Aorta (tissue), 5 donors: ENCODE data around the gene RNF224. TPM values are rescaled to one million over a fixed set of nuclear protein-coding genes. Genes with fewer than 3 reads are reported as not detected.

Experiments used
- ATAC-seq: fragments of 200-7000 bp; cut with Tn5 transposase; one replicate; pipeline ENCODE4 v1.9.1; 2022; ENCODE audit warnings: moderate library complexity; ENCODE audit not compliant: low FRiP score
- DNase-seq, 2 donors: peaks; one replicate each; pipeline ENCODE4 v3.0.0-alpha.2; 2020
- H3K27ac ChIP-seq, 2 donors: one replicate each; pipeline ENCODE4 v1.5.1; 2013; ENCODE audit warnings: low read length in 2 of 2, mild to moderate bottlenecking in 2 of 2, moderate library complexity in 2 of 2, control low read depth in 1 of 2, inconsistent platforms in 1 of 2, low read depth in 1 of 2
- H3K27me3 ChIP-seq, 2 donors: one replicate each; pipeline ENCODE4 v1.6.1; 2013; ENCODE audit warnings: control low read depth in 1 of 2, low read length in 1 of 2, mild to moderate bottlenecking in 1 of 2, moderate library complexity in 1 of 2; ENCODE audit not compliant: insufficient read depth in 2 of 2, control insufficient read depth in 1 of 2
- H3K36me3 ChIP-seq, 2 donors: one replicate each; pipeline ENCODE4 v1.6.1; 2013; ENCODE audit warnings: control low read depth in 1 of 2, low read length in 1 of 2, mild to moderate bottlenecking in 1 of 2; ENCODE audit not compliant: insufficient read depth in 2 of 2, control insufficient read depth in 1 of 2
- H3K4me1 ChIP-seq, 2 donors: one replicate each; pipeline ENCODE4 v1.6.1; 2013; ENCODE audit warnings: low read length in 2 of 2, control low read depth in 1 of 2, mild to moderate bottlenecking in 1 of 2, moderate library complexity in 1 of 2; ENCODE audit not compliant: insufficient read depth in 2 of 2, control insufficient read depth in 1 of 2
- H3K4me3 ChIP-seq, 2 donors: one replicate each; pipeline ENCODE4 v1.5.1; 2013; ENCODE audit warnings: low read length in 2 of 2, control low read depth in 1 of 2, mild to moderate bottlenecking in 1 of 2
- H3K9me3 ChIP-seq: one replicate; pipeline ENCODE4 v1.6.1; 2013; ENCODE audit warnings: mild to moderate bottlenecking, low read length; ENCODE audit not compliant: control insufficient read depth
- WGBS, 2 donors: extraction: QIAGEN DNeasy Blood & Tissue Kit; methylation state at CpG; one replicate each; pipeline ENCODE4 v1.1.7; 2013; 5-methylcytosine and 5-hydroxymethylcytosine counted together
- intact Hi-C, 2 donors: fragments of 100-400 bp; cut with DNase I; formaldehyde crosslinking; loops; one replicate each; pipeline versions ENCODE4 v1.14.2 to v1.15.0; 2022
- polyA plus RNA-seq, 2 donors: library from polyadenylated mRNA; stranded (reverse); fragments of 200-250 nt; gene quantifications; one replicate each; pipeline ENCODE4 v1.2.3, GENCODE V29; 2013
- total RNA-seq, 2 donors: library from RNA; stranded (reverse); fragmentation: NEBNext Ultra II Directional; extraction: Animal tissue kit (Norgen Biotek cat#: 25700); gene quantifications; one replicate each; pipeline ENCODE4 v1.2.1, GENCODE V29; 2021
- donor health status: healthy with polysubstance abuse.
- donor health status: Bipolar disorder and iron deficiency.
- donor health status: DM: no; HTN: no; CAD: no.
- donor health status: DM: no; HTN: no; CAD: no.
- donor health status: DM: yes; HTN: yes; CAD: no.

RNF224 gene
- total and polyA plus RNA-seq, 4 donors: 0.08 to 0.25 TPM; not detected in 2

DNA sequence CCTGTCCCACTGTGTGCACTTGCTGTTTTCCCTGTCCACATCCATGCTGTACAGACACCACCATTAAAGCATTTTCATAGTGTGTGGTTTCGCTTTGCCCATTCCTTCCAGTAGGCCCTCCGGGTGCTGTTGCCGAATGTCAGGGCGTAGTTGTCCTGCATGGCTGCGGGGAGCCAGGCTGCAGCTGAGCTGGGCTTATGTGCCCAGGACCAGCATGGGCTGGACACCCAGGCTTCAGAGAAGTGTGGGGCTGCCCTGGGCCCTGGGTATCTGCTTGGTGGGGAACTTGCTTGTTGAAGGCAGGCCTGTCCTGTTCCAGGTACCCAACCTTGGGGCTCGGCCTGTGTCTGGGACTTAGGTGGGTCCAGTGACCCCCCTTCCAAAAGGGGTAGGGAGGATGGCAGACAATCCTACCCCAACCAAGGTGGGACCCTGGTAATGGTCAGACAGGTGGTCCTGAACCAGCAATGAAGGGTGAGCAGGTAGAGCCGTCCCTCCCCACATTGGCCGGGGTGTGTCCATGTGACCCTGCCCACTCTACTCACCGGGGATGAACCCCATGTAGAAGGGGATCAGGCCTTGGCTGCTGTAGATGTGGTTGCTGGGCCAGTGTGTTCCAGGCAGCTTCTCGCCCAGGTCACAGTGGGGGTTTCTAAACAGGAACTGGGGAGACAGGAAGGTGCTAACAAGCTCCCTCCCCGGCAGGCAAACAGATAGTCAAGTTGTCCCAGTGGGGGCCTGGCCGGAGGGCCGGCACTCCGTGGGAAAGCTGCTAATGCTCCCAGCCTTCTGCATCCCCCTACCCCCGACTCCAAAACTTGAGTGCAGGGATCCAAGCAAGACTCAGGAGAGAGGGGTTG, 16.6 kb downstream of the RNF224 start:
- Histone ChIP-seq H3K9me3 (no peaks in the 10 kb centered on the region), H3K27me3 (peaks cover 0 to 2% of the 10 kb centered on the region in 2 donors), H3K4me1 (no peaks in the 10 kb centered on the region), H3K4me3 (no peak overlapping the region), H3K36me3 (no peaks in the 10 kb centered on the region), H3K27ac (no peak overlapping the region)
- WGBS, 2 donors: 69 to 72% methylated on average over 15 of the region's 15 CpGs
- no peak for ATAC-seq
- intact Hi-C loops: no loop called here
- DNase-seq: no peak

DNA sequence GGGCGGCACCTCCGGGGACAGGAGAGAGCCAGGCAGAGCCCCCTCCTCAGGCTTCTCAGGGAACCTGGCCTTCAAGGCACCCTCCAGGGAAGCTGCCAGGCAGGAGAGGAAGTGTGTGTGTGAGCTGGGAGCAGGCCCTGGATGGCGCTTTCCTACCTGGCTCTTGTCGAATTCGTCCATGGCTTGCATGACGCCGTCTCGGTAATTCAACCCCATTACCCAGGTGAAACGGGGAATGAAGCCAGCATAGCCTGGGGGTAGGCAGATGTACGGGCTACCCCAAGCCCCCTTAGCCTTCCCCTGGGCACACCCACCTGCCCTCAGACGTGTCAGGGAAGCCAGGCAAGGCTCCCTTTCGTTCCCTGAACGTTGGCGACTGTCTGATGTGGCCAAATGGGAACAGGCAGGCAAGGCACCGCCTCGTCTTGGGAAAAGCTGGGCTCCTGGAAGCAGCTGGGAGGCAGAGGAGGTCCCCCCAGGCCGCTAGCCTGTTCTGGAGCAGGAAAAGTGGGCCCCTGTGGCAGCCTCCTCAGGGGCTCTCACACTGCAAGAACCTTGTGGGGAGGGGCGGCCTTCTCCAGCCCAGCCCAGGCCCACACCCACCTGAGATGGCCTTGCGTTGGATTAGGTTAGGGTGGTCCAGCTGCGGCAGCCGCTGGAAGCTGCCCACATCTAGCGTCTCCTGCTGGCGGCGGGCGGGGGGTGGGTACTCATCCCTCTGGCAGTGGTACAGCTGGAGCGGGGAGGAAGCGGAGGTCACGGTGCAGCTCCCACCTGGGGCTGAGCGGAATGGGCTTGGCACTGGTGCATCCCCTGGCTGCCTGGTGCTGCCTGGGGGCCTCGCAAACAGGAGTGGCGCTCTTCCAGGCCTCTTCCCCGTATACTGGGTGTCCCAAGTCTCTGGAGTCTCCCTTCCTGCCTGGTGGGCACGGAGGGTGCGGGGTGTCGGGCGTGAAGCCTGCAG, 17.5 kb downstream of the RNF224 start:
- no peaks in the 10 kb centered on the region for H3K9me3 ChIP-seq
- WGBS, 2 donors: 67 to 71% methylated on average over 36 of the region's 36 CpGs
- H3K36me3 ChIP-seq: no peaks in the 10 kb centered on the region
- H3K4me3 ChIP-seq: no peak overlapping the region
- H3K27me3 ChIP-seq: peaks cover 0 to 2% of the 10 kb centered on the region in 2 donors
- DNase-seq (no peak), ATAC-seq (no peak)
- no peaks in the 10 kb centered on the region for H3K4me1 ChIP-seq
- intact Hi-C loops: no loop called here
- H3K27ac ChIP-seq: no peak overlapping the region

DNA sequence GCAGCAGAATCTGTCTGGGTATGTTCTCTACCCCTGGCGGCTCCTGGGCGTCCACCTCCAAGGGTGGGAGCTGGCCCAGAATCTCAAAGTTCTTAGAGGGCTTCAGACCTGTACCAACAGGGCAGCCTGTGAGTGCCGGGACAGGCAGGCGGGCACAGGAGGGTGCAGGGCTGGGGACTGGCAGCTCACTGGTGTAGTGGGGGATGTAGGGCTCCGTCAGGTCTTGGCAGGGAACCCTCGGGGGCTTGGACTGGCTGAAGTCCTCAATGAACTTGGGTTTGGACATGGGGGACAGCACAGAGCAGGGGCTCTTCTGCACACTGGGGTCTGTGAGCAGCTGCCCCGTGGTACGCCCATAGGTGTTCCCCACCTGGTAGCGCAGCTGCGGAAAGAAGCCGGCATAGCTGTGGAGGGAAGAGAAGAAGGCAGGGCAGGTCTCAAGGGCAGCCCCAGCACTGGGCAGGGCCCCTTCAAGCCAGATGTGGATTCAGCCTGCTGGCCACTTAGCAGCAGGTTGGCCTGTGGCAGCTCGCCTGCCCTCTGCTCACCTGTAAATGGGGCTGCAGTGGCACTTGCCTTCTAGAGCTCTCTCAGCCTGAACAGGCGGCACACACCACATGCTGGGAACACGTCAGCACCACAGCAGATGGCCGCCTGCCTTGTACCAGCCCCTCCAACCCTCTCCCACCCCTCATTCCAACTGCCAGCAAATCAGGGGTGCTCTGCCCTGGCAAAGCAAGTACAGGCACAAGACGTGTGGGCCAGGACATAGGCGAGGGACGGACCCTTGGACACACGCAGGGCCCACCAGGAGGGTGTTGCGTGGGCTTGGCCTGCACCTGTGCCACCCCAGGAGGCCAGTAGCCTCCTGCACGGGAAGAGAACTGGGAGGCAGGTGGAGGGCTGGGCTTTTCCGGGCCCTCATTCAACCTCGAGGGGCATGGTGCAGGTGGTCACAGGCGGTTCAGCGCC, 18.4 kb downstream of the RNF224 start:
- DNase-seq (no peak), ATAC-seq (no peak)
- Histone ChIP-seq H3K9me3 (no peaks in the 10 kb centered on the region), H3K36me3 (no peaks in the 10 kb centered on the region), H3K27me3 (peaks cover 0 to 2% of the 10 kb centered on the region in 2 donors), H3K4me1 (no peaks in the 10 kb centered on the region), H3K27ac (no peak overlapping the region), H3K4me3 (no peak overlapping the region)
- intact Hi-C loops: no loop called here
- 90 to 91% methylated on average over 25 of the region's 25 CpGs for WGBS, 2 donors

DNA sequence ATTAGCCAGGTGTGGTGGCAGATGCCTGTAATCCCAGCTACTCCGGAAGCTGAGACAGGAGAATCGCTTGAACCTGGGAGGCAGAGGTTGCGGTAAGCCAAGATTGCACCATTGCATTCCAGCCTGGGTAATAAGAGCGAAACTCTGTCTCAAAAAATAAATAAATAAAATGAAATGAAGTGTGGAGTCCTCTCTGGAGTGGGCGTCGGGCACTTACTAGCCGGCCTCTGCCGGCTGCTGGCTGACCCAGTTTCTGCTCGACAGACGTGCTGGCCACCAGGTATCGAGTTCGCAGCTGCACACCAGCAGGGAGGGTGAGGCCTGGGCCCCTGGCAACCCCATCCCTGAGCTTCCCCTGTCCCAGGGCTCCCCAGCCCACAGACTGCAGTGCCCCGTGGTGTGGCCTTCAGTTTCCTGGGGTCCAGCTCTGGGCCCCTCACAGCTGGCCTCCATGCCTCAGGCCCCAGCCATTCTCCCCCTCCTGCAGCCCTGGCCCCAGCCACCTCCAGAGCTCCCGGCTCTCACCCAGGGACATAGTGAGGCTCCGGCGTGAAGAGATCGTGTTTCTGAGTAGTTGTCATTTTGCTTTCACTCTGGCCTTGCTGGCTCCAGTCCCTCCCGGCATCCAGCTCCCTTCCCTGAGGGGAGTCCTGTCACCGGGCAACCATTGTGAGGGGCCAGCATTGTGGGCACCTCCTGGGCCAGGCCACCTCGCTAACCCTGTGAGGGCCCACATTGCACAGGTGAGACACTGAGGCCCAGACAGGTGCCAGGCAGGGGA, 20.0 kb downstream of the RNF224 start:
- Histone ChIP-seq H3K4me3 (no peak overlapping the region), H3K27me3 (no peaks in the 10 kb centered on the region), H3K27ac (no peak overlapping the region), H3K9me3 (no peaks in the 10 kb centered on the region), H3K36me3 (no peaks in the 10 kb centered on the region), H3K4me1 (no peaks in the 10 kb centered on the region)
- WGBS, 2 donors: 65 to 76% methylated on average over 18 to 20 of the region's 20 CpGs
- intact Hi-C loops: no loop called here
- DNase-seq: no peak
- ATAC-seq: no peak

DNA sequence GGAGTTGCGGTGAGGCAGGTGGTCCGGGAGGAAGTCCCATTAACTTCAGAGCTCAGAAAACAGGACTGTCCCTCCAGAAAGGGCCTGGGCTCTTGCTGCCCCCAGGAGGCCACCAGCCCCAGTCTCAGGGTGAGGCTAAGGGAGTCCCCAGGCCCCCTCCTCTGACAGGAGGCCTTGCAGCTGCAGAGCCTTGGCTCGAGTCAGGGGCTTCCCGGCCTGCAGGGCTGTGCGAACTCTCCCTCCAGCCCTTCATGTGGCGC, 20.5 kb downstream of the RNF224 start:
- 88% methylated on average over 6 of the region's 6 CpGs for WGBS, 2 donors
- DNase-seq (no peak), ATAC-seq (no peak)
- Histone ChIP-seq H3K27ac (no peak overlapping the region), H3K9me3 (no peaks in the 10 kb centered on the region), H3K4me3 (no peak overlapping the region), H3K27me3 (no peaks in the 10 kb centered on the region), H3K36me3 (no peaks in the 10 kb centered on the region), H3K4me1 (no peaks in the 10 kb centered on the region)
- intact Hi-C loops: no loop called here

DNA sequence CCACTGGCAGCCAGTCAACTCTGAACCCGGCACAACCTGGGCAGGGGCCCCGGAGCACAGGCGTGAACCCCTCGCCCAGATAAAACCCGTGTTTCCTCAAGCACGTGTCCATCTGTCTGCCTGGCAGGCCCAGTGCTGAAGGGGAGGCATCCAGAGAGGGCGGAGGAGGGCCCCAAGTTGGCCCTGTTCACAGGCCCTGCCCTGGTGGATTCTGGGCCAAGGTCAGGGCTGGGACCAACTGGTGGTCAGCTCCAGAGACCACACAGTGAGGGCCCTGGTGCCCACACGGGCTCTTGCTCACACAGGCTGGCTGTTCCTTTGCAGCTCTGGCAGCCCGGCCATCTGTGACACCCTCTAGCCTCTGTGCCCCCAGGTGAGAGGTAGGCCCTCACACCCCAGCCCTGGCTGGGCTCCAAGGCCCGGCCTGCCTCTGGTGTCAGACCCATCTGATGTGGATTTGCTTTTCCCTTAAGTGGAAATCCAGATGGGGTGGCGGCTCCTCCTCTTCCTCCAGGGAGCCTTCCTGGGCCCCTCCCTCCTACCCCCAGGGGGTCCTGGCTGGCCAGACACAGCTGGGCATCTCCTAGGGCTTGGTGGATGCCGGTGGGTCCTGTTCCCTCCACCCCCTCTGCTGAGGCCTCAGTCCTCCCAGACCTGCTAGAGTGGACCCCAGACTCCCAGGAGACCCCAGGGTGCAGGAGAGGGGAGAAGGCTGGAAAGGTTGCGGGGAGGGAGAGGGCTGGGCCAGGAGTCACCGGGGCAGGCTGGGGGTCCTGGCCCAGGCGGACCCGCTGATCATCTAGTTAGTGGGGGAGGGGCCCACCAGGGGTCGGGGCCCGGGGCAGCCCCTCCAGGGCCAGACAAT, 23.3 kb downstream of the RNF224 start:
- Histone ChIP-seq H3K36me3 (no peaks in the 10 kb centered on the region), H3K4me3 (no peak overlapping the region), H3K9me3 (no peaks in the 10 kb centered on the region), H3K27ac (no peak overlapping the region), H3K27me3 (no peaks in the 10 kb centered on the region), H3K4me1 (no peaks in the 10 kb centered on the region)
- DNase-seq (no peak), ATAC-seq (no peak)
- 55% methylated on average over 17 to 18 of the region's 18 CpGs for WGBS, 2 donors
- intact Hi-C loops: no loop called here

DNA sequence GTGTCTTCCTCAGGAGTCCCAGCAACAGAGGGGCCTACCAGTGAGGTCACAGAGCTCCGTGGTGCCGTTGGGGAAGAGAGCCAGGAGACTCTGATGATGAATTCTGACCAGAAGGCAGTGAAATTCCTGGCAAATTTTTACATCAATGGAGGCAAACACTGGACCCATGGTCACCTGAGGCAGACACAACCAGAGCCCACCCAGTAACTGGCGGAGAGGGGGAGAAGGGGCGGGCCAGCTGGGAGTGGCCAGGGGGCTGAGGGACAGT, 23.8 kb downstream of the RNF224 start, which contains the start of gene STPG3:
TSS of gene STPG3 (plus strand) at position 93 of the 268 bp plus-strand sequence. CDS start at position 94, 1 bp downstream.
- 25 to 56% methylated on average over 2 to 4 of the region's 4 CpGs for WGBS, 2 donors
- H3K27me3 ChIP-seq: no peaks in the 10 kb centered on the region
- DNase-seq (no peak), ATAC-seq (no peak)
- H3K4me3 ChIP-seq: no peak within 1 kb of the TSS
- H3K9me3 ChIP-seq: no peaks in the 10 kb centered on the region
- H3K36me3 ChIP-seq: no peaks in the 10 kb centered on the region
- intact Hi-C loops: no loop called here
- no peak within 1 kb of the TSS for H3K27ac ChIP-seq
- H3K4me1 ChIP-seq: no peaks in the 10 kb centered on the region
